Occipital lobe (tissue), 2 donors: ENCODE results near the gene TMEM106C. TPM values are rescaled to one million over a fixed set of nuclear protein-coding genes. Genes with fewer than 3 reads are reported as not detected.

ENCODE experiments used
- DNase-seq: peaks from one replicate; lab custom pipeline; 2025; lab: John Stamatoyannopoulos, UW
- total RNA-seq: library from RNA; depleted of rRNA; stranded (reverse); fragments of >200 nt; gene quantifications from one replicate; pipeline ENCODE4 v1.2.3, GENCODE V29; 2014

TMEM106C gene
- total RNA-seq, 1 donor from 2014 or later: 73.6 TPM

DNA sequence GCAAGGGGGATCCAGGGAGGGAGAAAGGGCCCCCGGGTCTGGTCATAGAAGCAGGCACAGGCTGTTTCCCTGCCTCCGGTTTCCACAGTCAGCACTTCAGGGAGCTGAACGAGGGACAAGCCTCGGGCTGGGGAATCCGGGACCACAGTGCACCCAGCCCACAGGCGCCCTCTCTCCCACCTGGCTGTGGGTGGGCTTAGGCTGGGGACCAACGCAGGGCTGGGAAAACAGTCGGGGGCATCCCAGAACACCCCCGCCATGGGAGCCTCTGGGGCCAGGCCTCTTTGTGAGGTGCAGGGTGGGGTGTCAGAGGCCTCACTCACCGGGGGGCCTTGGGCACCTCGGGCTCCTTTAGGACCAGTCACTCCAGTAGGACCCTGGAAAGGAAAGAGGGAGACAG, 16.3 kb downstream of the TMEM106C start:
- DNase-seq: no peak

DNA sequence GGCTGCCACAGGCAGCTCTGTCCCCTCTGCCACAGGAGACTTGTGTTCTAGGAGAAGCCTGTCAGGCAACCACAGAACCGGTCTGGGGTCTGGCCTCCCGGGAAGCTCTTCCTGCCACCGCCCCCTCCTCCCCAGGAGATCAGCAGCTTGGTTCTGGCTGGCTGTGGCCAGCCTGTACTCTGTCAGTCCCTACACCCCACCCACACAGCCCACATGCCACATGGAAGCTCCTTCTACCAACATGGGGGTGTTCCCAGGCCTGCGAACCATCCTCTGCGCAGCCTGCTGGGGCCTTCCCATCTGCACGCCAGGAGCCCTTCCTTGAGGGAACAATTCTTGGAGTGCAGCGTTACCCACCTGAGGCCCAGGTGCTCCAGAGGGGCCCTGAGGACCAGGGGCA, 16.8 kb downstream of the TMEM106C start:
- no peak for DNase-seq

DNA sequence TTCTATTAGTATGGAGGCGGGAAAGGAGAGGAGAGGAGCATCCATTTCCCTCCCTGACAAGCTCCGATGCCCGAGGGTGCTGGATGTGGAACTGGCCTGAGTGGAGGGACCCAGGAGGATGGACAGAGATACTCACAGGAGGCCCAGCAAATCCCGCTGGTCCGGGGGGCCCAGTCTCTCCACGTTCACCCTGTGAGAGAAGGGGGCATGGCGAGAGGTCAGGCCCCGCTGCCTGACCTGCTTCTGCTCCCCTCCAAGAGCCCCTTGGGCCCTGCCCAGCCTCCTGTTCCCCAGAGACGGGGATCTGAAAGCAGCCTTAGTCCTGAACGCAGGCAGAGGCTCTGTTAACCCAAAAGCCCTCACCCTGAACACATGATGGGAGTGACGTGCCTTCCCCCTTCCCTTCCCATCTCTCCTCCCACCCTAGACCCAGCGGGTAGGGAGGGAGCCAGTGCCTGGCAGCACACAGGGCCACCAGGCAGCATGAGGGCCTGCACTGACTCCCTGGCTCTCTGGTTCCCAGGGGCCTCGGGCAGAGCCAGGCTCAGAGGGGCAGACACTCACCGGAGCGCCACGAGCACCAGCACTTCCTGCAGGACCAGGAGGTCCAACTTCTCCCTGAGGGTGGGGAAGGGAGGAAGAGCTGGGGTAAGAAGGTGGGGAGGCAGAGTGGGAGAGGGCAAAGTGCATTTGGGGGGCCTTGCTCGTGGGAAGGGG, 17.5 kb downstream of the TMEM106C start:
- no peak for DNase-seq

DNA sequence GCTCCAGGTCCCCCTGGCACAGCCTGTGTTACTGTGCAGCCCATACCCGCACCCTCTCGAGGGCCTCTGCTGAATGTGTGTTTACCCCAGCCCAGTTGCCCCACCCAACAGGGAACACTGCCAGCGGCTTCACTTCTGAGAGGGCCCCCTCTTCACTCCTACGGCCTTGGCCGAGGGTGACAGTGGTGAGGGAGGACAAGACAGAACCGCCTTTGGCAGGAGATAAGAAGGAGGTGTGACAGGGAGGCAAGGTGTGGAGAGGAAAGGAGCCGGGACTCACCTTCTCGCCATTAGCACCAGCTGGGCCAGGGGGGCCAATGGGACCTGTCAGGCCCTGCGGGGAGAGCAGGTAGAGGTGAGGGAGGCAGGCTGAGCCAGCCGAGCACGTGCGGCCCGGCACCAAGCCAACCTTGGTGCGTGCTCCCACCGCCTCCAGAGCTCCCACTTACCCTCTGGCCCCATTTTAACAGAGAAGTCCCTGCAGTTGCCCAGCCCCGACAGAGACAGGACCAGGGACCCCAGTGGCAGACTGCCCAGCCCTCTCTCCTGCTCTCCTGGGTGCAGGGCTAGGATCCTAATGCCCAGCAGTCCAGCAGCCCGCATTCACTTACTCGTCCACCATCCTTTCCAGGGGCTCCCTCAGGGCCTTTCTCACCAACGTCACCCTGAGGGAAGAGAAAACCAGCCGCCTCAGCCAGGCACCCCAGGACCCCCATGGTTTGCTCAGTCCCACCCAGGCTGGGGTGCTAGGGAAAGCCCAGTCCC, 18.3 kb downstream of the TMEM106C start:
- DNase-seq: no peak

DNA sequence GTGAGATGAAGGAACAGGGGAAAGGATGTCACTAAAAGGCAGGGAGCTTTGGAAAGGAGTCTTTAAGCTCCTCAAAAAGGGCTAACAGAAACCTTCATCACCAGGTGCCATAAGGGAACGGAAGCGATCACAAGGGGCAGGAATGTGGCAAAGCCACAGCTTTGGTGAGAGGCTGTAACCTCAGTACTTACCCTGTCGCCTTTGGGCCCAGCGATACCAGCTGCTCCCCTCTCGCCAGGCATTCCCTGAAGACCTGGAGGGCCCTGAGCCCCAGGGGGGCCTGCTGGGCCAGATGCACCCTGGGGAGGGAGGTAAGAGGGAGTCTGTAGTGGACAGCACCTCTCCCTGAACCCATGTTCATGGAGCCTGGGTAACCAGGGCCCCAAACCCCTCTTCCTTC, 18.9 kb downstream of the TMEM106C start:
- DNase-seq: no peak

DNA sequence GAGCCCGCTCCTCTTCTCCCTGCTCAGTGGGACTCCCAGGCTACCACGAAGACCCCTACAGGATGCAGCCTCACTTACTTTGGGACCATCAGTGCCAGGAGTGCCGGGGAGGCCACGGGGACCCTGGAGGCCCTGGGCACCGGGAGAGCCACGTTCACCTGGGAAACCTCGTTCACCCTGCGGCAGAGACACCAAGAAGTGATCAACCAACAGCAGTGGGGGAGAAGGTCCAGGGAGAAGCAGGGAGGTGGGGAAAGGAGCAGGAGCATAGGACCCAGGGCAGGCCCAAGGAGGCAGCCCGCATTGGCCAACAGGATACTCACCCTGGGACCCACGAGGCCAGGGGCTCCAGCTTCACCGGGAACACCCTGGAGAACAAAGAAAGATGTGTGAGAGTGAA, 19.4 kb downstream of the TMEM106C start:
- no peak for DNase-seq

DNA sequence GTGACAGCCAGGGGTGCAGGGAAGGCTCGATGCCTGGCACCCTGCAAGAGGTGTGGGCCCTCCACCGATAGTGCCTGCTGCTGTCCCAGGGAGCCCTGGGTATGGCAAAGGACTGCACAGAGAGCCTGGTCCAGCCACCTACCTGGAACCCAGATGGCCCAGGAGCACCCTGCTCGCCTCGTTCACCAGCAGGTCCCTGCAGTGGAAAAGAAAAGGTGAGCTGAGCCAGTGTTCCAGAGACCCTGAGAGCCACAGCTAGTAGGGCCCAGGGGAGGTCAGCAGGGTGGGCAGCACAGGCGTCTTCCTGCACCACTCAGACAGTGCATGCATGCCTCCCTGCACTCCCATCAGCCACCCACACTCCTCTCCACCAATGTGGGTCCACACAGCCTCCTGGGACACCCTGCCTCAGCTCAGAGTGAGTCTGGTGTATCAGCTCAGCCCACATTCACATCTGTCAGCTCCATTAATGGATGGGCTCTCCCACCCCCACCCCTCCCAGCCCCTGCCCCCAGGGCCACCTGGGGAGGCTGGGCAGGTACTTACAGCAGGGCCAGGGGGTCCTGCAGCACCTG, 20.2 kb downstream of the TMEM106C start:
- no peak for DNase-seq

DNA sequence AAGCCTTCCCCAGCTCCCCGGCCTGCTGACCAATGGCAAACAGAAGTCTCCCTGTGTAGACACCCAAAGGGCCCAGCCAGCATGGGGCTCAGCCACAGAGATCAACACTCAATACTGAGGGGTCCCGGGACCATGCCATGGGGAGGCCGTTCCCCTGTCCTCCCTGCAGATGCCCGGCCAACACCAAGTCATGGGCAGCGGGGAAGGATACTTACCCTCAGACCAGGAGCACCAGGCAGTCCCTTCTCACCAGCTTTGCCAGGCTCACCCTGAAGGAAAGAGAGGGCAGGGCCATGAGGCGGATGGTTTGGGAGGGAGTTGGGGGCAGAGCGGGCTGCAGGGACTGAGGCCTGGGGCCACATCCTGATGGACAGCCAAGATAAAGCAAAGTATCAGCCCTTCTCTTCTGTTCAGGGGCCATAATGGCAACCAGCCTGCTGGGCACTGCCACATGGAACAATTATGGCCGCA, 21.0 kb downstream of the TMEM106C start:
- no peak for DNase-seq

DNA sequence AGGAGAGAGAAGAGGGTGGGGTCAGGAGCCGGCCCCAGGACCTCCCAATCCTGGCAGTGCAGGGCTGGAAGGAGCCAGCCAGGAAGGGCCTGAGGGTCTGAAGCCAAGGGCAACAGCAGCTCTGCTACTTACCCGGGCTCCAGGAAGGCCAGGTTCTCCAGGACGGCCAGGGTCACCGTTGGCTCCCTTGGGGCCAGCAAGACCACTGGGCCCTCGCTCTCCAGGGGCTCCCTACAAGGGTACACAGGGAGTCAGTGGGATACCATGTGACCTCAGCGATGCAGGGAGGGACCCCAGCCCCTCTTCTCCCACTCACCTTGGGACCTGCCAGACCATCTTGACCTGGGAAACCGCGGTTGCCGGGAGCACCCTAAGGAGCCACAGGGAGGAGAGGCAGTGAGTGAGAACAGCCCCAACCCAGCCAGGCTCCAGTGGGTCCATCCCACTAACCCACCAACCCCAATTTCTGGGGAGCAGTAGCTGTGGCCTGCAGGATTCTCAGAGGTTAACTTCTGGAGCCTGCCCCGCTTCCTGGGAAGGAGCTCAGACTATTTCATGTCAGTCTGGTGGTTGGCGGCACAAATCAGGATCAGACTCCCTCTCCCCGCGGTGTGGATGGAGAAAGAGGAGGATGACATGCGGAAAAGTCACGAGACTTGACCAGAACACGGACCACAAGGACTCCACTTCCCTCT, 22.3 kb downstream of the TMEM106C start:
- DNase-seq: no peak

DNA sequence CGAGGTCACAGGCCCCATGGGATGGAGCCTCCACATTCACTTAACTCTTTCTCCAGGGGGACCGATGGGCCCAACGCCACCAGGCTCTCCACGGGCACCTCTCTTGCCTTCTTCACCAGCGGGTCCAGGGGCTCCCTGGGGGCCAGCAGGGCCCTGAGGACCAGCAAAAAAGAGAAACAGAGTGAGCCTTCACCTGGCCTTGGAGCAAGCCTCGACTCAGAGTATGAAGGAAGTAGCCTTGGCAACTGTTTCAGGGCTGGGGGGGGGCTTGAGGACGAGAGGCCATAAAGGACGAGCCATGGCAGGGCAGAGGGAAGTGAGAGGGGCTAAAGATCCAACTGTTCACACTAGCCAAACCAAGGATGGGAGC, 22.9 kb downstream of the TMEM106C start:
- DNase-seq: no peak

DNA sequence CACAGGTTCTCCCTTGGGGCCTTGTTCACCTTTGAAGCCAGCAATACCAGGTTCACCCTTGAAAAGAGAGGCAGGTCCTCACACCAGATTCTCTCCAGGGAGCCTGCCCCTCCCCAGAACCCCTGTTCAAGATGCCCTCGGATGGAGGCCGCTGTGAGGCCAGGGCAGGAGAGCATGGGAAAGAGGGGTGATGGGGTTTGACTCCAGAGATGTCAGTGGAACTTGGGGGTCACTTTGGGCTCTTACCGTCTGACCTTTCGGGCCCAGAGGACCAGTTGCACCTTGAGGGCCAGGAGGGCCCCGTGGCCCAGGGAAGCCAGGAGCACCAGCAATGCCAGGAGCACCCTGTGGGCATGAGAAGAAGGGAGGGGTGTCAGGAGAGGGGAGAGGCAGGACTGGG, 23.4 kb downstream of the TMEM106C start:
- DNase-seq: no peak

DNA sequence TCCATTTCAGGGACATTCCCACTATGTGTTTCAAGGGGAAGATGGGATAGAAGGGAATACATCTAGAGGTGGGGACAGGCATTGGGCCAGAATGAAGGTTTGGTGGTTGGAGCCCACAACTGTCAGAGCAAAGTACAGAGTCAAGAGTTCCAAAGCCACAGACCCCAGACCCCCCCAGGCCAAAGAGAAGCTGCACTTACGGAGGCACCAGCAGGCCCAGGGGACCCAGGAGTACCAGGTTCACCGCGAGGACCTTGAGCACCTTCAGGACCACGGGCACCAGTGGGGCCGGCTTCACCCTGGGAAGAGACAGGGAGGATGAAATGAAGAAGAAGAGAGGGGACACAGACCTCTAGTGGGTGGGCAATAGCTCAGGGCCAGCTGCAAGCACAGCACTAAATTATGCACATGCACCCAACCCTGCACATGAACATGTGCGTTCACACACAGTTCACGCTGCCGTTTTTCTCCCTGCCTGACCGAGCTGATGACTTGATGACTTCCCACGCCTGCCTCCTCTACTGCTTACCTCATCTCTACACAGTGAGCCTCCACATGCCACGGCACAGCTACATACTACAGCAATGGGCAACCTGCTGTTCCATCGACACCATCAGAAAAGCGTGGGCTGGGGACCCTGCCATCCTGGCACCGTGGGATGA, 24.1 kb downstream of the TMEM106C start:
- DNase-seq: no peak

DNA sequence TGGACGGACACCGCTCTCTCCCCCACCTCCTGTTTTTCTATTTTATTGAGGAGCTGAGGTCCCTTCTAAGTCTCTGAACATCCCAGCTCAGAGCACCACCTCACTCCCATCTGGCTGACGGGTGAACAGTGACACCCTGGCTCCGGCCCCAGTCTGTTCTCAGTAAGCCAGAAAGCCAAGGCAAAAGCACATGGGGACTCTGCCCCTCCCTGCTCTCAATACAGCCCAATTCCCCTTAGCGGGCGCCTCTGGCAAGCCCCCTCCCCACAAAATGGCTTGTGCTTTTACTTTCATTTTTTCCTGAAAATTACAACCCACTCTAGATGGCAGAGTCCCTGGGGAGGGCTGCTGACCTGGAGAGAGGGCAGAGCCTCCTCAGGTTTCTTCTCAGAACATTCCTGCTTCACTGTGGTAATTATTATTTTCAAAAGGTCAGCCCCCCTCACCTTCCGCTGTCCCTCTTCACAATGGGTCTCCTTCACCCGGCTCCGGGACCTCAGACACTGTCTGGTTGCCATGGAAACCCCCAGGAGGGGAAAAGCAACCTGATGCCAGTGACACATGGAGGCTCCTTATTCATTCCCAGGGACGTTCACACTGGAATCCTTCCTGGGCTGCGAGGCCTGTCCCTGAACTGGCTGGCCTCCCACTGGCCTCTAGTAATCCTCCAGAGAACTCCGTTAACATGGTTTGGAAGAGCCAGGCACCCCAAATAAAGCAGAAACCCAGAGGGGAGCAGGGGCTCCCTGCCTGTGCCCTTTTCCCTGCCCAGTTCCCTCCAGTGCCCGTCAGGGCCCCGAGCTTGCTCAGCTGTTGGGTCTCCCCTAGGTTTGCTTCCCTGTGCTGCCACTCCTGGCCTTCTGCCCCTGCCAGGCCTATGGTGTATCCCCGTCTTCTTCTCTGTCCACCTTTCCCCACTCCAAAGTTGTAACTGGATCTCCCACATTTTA, 25.0 kb downstream of the TMEM106C start:
- DNase-seq: no peak

DNA sequence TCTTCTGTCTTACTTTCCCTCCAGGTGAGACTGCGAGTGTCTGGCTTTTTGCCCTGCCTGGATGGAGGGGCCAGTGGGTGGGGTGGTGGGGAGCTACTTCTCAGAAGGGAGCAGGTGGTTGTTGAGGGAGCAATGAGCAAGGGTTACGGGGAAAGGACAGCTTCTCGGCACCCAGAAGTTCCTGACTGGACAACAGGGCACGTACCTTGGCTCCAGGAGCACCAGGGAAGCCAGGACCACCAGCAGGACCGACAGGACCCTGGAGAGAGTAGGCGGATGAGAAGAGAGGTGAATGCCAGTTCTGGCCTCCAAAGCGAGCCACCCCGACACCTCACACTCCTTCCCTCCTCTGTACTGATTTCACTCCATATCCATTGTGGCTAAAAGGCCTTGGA, 25.6 kb downstream of the TMEM106C start:
- no peak for DNase-seq

DNA sequence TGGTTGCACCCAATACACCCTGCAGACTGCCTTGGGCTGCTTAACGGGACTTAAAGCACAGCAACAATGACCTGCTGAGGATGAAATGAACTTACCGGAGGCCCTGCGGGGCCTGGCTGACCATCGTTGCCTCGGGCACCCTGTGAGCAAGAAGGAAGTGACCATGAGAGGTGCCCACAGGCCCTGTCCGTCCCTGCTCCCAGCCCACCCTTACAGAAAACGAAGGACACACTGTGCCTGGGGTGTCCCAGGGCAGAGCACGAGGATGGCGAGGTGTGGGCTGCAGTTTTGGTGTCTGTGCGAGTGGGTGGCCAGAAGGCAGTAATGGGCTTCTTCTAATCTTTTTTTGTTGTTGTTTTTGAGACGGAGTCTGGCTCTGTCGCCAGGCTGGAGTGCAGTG, 26.3 kb downstream of the TMEM106C start:
- DNase-seq: no peak

DNA sequence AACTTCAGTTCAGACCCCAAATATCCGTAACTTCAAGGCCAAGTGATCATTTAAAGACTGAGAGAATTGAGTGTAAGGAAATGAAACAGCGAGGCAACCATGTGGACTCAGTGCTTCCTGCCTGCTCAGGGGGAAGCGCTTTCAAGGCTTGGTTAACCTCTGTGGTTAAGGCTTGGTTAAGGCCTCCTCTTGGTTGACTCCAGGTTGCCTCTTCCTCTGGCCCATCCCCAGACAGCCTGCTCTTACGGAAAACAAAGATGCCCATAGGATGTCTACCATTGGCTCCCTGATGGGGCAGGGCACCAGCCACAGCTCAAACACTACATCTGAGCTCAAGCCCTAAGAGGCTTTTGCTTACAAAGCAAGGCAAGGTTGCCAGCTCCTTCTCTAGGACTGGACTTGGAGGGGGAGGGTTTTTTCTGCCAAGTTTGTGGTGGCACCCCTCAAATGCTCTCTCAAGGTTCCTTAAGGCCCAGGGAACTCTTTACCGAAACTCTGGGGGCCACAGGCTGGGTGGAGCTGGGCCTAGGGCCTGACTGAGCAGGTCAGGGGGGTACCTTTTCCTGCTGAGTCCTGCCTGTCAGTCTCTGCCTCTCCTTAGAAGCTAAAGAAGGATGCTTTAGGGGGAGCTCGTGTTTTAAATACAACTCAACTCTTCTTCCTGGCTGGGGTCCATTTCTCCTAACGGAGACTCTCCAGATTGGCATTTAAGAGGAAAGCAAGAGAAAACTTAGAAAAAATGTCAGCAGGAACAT, 27.1 kb downstream of the TMEM106C start:
- no peak for DNase-seq

DNA sequence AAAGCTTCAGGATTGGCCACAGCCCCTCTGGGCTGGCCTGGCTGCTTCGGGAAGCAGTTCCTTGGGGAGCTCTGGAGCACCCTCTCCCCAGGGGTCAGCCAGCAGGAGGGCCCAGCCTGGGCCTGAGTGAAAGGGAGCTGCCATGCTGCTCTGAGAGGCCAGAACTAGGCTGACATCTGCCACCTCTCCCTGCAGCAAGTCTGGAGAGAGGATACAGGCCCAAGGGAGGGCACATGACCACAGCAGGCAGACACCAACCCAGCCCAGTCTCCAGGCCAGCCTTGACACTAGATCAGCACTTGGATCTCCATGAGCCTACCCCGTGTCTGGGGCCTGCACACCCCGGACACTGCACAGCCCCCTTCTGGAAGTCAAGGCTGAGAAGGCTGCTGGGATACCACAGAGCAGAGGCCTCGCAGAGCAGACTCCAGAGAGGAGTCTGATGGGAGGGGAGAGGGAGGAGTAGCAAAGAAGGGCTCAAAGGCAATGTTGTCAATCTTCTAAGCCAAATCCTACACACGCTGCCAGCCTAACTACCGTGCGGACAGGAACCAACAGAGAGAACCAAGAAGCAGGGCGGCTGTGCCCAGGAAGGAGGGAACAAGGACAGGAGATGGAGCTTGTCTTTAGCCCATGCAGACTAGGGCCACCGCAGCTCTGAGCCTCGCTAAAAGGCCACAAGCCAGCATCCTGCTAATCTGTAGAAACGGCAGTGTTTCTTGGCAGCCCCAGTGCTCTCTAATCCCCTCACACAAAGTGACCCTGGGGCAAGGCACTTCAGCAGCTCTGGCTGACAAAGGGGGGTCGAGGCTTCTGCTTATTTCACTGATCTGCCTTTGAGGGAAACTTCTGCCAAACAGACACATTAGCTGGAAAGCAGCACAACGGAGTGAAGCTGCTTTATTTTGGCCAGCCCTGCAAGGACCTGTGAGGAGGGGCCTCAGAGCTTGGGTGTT, 28.0 kb downstream of the TMEM106C start:
- DNase-seq: no peak

DNA sequence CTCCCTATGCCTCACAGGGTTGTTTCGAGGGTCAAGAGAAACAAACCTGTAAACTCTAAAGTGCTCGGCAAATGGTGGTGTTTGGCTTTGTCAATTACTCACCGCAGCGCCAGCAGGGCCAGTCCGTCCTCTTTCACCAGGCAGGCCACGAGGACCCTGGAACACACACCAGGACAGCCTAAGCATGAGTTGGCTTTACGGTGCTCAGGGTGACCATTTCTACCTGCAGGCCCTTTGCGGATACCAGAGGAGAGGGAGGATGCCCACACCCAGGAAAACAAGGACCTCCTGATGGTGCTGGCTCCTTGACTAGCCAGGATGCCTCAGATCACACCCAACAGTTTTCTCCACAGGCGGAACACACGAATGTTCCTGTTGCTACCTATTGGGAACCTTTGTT, 29.4 kb downstream of the TMEM106C start:
- no peak for DNase-seq

DNA sequence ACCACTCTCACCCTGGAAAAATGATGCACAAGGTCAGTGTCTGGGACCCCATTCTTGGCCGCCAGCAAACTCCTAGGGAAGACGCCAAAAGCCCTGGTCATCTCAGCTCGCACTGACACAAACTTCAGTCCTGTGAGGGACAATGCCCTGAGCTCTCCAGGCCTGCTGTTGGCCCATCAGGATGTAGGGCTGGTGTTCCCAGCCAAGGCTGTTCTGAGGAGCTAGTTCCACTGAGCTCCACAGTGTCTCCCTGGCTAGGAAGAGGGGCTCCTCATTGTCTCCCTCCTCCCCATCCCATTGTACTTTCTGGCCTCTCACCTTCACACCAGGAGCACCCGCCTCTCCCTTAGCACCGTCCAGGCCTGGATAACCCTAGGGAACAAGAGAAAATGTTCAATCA, 30.1 kb downstream of the TMEM106C start:
- no peak for DNase-seq
